DMS114 treated with DMSO at 0.1 percent for 48 hours (cell line): ENCODE data around the gene APCDD1.
"Not testable (repeated sequence)": the region's sequence is repeated elsewhere in the genome, so short reads cannot be mapped to it uniquely, and the experiment has no call there.

ENCODE experiments used
- DNase-seq: peaks from one replicate; lab custom pipeline; 2025; ENCODE audit not compliant: unreplicated experiment; lab: John Stamatoyannopoulos, UW

APCDD1 gene

GRCh38 chr18:10461989-10462388 is 7.6 kb downstream of the APCDD1 start:
- no peak for DNase-seq

- no peak for DNase-seq
Observed at GRCh38 chr18:10462597-10462996, 8.2 kb downstream of the APCDD1 start.

- DNase-seq: no peak
Observed at GRCh38 chr18:10463096-10463495, 8.7 kb downstream of the APCDD1 start.

- no peak for DNase-seq
Observed at GRCh38 chr18:10463741-10464140, 9.3 kb downstream of the APCDD1 start.

GRCh38 chr18:10464161-10464648 is 9.8 kb downstream of the APCDD1 start:
- DNase-seq: not testable (repeated sequence)

GRCh38 chr18:10465174-10465939 is 10.9 kb downstream of the APCDD1 start:
- no peak for DNase-seq

GRCh38 chr18:10470429-10470828 is 16.0 kb downstream of the APCDD1 start:
- DNase-seq: no peak

GRCh38 chr18:10471574-10471973 is 17.1 kb downstream of the APCDD1 start:
- DNase-seq: no peak

GRCh38 chr18:10473132-10473531 is 18.7 kb downstream of the APCDD1 start:
- DNase-seq: no peak

- no peak for DNase-seq
Observed at GRCh38 chr18:10474309-10474708, 19.9 kb downstream of the APCDD1 start.

GRCh38 chr18:10475276-10475653 is 20.8 kb downstream of the APCDD1 start:
- DNase-seq: no peak

GRCh38 chr18:10475654-10476291 is 21.3 kb downstream of the APCDD1 start:
- DNase-seq: no peak

- DNase-seq: no peak
Observed at GRCh38 chr18:10476338-10476791, 21.9 kb downstream of the APCDD1 start.

- DNase-seq: no peak
Observed at GRCh38 chr18:10477121-10477862, 22.9 kb downstream of the APCDD1 start.

GRCh38 chr18:10477863-10478260 is 23.4 kb downstream of the APCDD1 start:
- DNase-seq: no peak

GRCh38 chr18:10481831-10482230 is 27.4 kb downstream of the APCDD1 start:
- DNase-seq: no peak

- no peak for DNase-seq
Observed at GRCh38 chr18:10482363-10482984, 28.0 kb downstream of the APCDD1 start.

- DNase-seq: no peak
Observed at GRCh38 chr18:10482985-10483949, 28.8 kb downstream of the APCDD1 start.

- DNase-seq: no peak
Observed at GRCh38 chr18:10485475-10485874, 31.0 kb downstream of the APCDD1 start.

GRCh38 chr18:10486362-10486761 is 31.9 kb downstream of the APCDD1 start:
- no peak for DNase-seq
